ENCODE results near the gene PPP2R3A.
A peak's percentile ranks its signal among the peaks of the same experiment; 100 is the strongest.
"Not testable (repeated sequence)": the region's sequence is repeated elsewhere in the genome, so short reads cannot be mapped to it uniquely, and the experiment has no call there.

Gene PPP2R3A

DNA sequence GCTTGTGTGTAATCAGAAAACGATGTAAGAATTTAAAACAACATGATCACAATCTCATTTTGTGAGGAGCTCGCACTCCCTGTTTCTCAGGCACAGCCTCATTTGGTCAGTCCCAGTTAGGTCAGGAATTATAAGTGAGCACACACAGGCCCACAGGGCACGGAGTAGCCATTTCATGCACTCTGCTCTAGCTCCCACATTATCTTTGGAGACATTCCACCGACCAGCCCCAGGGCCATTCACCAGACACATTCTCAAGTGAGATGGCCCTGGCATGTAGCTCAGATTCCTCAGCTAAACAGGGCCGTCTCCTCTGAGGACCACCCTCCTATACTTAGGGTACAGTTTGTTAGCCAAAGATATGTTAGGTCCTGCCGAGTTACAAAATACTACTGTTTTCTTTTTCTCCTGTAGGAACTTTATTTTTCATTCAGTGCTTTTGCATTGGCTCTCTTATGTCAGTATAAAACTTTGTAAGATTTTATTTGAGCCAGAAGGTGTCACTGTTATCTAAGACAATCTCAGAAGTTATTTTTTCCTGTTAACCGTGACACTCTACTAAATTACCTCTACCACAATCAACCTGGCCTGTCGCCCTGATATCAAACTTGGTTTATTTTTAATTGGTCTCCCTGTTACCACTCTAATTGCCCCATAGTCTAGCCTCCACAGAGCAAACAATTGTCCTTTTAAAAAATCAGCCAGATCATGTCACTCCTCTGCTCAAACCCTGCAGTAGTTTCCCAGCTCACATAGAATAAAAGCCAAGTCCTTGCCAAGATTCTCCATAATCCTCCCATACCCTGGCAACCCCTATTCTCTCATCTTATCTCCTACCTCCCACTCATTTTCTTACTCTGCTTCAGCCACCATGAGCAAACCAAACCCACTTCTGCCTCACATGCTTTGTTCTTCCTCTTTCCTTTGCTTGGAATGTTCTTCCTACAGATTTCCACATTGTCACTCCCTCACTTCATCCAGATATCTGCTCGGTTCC is 105.7 kb downstream of the PPP2R3A start:
- Mint-ChIP-seq H3K4me3 (no peak overlapping the region), H3K36me3 (no peaks in the 10 kb centered on the region), H3K27ac (no peak overlapping the region), H3K27me3 (peaks cover 4% of the 10 kb centered on the region), H3K9me3 (no peaks in the 10 kb centered on the region), H3K4me1 (peaks cover 2% of the 10 kb centered on the region)
- no peak for DNase-seq
- CTCF ChIA-PET: interaction anchor here (0.7 to 3.5 kb wide), 9 partner anchors 8 to 1875 kb away, joined by 3 to 16 read pairs (median 3); partner anchors contain the start of gene STAG1

DNA sequence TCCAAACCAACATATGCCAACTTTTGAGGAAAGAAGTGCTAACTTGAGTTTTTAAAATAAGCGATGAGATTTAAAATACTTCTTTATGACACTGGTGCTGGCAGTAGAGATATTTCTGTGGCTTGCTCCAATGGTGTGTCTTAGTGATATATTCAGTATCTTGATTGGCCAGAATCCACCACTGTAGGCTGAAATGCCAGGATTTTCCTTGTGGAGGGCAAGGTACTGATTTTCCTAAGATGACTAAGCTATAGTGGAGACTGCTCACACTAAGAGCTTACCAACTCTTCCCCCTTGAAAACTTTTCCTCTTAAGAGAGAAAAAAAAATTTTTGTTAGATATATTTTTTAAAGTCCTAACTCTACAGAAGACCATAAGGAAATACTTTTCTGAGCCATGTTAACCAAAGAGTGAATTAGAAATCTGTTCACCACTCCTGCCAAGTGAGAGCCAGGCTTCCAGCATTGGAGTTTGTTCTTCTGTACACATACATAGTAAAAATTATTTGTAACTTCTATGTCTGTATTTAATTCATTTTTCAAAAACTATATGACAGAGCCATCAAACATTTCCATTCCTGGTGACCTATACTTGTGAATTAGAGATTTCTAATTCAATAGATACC is 109.1 kb downstream of the PPP2R3A start:
- peaks cover 2% of the 10 kb centered on the region for H3K4me1 Mint-ChIP-seq
- no peak overlapping the region for H3K27ac Mint-ChIP-seq
- H3K9me3 Mint-ChIP-seq: no peaks in the 10 kb centered on the region
- DNase-seq: no peak
- CTCF ChIA-PET: interaction anchor here (0.6 to 5.7 kb wide), 6 partner anchors 9 to 958 kb away, joined by 3 to 40 read pairs (median 4); partner anchors contain the start of gene STAG1
- H3K36me3 Mint-ChIP-seq: no peaks in the 10 kb centered on the region
- H3K4me3 Mint-ChIP-seq: no peak overlapping the region
- no peaks in the 10 kb centered on the region for H3K27me3 Mint-ChIP-seq

DNA sequence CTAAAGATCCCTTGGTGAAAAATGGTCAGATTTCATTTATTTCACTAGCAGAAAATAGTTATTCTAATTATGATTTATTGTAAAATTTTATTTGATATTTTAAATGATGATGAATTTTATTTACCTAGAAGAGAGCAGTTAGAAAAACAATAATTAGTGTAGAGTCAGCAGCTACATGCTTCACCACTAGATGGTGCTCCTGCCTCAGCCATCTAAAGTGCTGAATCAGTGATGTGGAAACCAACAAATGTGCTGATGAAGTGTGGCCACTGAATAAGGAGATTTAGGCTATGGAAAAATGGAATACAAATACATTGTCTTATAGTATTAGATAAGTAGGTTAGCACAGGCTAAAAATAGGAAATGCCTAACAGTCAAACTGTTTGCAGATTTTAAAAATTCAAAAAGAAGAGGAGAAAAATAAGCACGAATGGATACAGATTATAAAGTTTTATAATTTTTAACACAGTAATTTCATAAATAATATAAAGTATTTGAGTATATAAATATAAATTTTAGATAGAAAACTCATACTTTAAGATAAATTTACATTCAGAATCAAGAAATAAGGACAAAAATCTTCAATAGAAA is 109.8 kb downstream of the PPP2R3A start:
- Mint-ChIP-seq H3K4me3 (no peak overlapping the region), H3K27ac (no peak overlapping the region), H3K4me1 (peaks cover 2% of the 10 kb centered on the region), H3K9me3 (no peaks in the 10 kb centered on the region), H3K27me3 (no peaks in the 10 kb centered on the region), H3K36me3 (no peaks in the 10 kb centered on the region)
- CTCF ChIA-PET: interaction anchor here (0.6 to 5.7 kb wide), 7 partner anchors 9 to 957 kb away, joined by 3 to 40 read pairs (median 3); partner anchors contain the start of gene STAG1
- peak; percentile 83 for DNase-seq

DNA sequence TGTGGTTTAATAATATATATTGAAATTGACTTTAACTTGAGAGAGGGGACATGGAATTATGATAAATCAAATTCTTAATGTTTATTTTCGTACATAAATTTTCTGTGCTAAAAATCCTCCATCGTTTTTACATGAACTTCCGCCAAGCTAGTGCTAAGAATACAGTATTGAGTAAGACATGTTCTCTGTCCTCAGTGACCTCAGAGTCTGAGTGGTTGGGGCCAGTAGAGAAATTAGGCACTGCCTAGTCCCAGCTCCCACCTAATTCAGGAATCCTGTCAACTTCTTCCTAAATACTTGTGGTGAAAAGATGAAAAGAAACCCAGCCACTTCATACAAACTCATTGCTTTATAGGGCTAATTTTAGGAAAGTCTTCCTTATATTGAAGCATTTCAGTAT is 110.3 kb downstream of the PPP2R3A start:
- CTCF ChIA-PET: interaction anchor here (0.7 to 5.7 kb wide), 3 partner anchors 117 to 938 kb away, joined by 3 to 40 read pairs (median 40); partner anchors contain the start of gene STAG1
- H3K4me3 Mint-ChIP-seq: no peak overlapping the region
- H3K27ac Mint-ChIP-seq: no peak overlapping the region
- no peaks in the 10 kb centered on the region for H3K27me3 Mint-ChIP-seq
- no peak for DNase-seq
- peaks cover 2% of the 10 kb centered on the region for H3K4me1 Mint-ChIP-seq
- H3K9me3 Mint-ChIP-seq: no peaks in the 10 kb centered on the region
- no peaks in the 10 kb centered on the region for H3K36me3 Mint-ChIP-seq

DNA sequence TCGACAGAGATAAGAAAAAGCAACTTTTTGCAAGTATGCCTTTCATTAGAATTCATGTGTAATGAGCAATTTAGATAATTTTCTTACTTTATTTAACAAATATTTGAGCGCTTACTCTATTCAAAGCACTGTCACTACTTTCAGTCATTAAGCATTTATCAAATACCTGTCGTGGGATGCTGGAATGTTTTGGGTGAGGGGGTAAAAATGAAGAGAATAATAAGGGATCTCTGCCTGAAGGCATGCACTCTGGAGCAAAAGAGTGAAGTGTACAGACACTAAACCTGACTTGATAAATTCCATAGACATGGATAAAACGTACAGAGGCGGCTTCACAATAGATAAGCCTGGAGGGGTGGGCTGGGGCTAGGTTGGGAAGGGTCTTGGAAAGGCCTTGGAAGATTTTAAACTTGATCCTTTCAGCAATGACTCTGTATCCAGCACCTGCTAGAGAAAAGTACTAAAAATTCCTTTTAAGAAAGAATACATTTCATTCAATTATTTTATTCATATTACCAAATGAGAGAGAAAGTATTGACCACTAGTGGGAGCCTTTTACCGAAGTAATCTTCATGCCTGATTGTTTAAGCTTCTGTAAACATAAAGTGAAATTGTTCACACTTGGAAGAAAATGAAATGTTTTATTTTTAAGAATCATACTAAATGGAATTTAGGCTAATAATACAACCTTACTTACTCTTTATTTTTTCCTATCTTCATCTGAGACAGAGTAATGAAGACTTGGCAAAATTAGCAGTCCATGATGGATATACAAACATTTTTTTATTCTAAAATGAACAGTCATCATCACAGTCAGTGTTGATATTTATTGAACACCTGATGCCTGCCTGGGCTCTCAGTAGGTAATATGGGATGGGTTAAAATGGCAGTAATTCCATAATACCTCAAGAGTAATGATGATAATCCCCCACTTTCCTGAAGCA is 113.2 kb downstream of the PPP2R3A start:
- Mint-ChIP-seq H3K4me3 (no peak overlapping the region), H3K9me3 (no peaks in the 10 kb centered on the region), H3K36me3 (no peaks in the 10 kb centered on the region), H3K4me1 (no peaks in the 10 kb centered on the region), H3K27ac (no peak overlapping the region), H3K27me3 (no peaks in the 10 kb centered on the region)
- DNase-seq: no peak
- CTCF ChIA-PET: interaction anchor here (0.7 to 5.7 kb wide), 10 partner anchors 8 to 936 kb away, joined by 3 to 40 read pairs (median 4); partner anchors contain the start of gene STAG1

DNA sequence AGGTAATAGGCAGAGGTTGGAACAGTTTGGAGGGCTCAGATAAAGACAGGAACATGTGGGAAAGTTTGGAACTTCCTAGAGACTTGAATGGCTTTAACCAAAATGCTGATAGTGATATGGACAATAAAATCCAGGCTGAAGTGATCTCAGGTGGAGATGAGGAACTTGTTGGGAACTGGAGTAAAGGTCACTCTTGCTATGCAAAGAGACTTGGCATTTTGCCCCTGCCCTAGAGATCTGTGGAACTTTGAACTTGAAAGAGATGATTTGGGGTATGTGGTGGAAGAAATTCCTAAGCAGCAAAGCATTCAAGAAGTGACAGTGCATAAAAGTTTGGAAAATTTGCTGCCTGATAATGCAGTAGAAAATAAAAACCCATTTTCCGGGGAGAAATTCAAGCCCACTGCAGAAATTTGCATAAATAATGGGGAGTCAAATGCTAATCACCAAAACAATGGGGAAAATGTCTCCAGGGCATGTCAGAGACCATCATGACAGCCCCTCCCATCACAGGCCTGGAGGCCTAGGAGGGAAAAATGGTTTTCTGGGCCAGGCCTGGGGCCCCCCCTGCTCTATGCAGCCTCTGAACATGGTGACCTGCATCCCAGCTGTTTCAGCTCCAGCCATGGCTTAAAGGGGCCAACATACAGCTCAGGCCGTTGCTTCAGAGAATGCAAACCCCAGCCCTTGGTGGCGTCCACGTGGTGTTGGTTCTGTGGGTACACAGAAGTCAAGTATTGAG is 118.3 kb downstream of the PPP2R3A start:
- DNase-seq, H3K27ac Mint-ChIP-seq, H3K4me1 Mint-ChIP-seq, H3K4me3 Mint-ChIP-seq, H3K36me3 Mint-ChIP-seq, H3K27me3 Mint-ChIP-seq, CTCF ChIA-PET: not testable (repeated sequence)
- H3K9me3 Mint-ChIP-seq: peaks cover 12% of the 10 kb centered on the region

DNA sequence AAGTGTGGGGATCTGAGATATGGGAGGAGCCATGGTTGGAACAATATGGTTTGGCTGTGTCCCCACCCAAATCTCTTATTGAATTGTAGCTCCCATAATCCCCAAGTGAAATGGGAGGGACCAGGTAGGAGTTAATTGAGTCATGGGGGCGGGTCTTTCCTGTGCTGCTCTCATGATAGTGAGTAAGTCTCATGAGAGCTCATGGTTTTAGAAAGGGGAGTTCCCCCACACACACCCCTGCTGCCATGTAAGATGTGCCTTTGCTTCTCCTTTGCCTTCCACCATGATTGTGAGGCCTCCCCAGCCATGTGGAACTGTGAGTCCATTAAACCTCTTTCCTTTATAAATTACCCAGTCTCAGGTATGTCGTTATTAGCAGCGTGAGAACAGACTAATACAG is 119.5 kb downstream of the PPP2R3A start:
- CTCF ChIA-PET: interaction anchor here (2.1 kb wide), 1 partner anchor 667 kb away, joined by 7 read pairs; the partner anchor contains the start of gene STAG1
- not testable (repeated sequence) for H3K4me1 Mint-ChIP-seq, H3K36me3 Mint-ChIP-seq, H3K27ac Mint-ChIP-seq, H3K27me3 Mint-ChIP-seq, DNase-seq, H3K4me3 Mint-ChIP-seq
- H3K9me3 Mint-ChIP-seq: peaks cover 12% of the 10 kb centered on the region

DNA sequence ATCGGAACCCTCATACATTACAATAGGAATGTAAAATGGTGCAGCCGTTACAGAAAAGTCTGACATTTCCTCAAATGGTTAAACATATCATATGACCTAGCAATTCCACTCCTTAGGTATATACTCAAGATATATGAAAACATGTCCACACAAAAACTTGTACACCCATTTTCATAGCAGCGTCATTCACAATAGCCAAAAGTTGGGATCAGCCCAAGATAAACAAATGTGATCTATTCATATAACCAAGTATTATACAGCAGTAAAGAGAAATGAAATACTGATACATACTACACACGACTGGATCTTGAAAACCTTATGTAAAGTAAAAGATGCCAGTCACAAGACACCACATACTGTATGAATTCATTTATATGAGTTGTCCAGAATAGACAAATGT is 128.2 kb downstream of the PPP2R3A start:
- Mint-ChIP-seq H3K27ac (no peak overlapping the region), H3K27me3 (peaks cover 4% of the 10 kb centered on the region), H3K4me1 (peaks cover under 1% of the 10 kb centered on the region), H3K9me3 (no peaks in the 10 kb centered on the region), H3K4me3 (no peak overlapping the region), H3K36me3 (no peaks in the 10 kb centered on the region)
- CTCF ChIA-PET: no interaction called here
- no peak for DNase-seq

DNA sequence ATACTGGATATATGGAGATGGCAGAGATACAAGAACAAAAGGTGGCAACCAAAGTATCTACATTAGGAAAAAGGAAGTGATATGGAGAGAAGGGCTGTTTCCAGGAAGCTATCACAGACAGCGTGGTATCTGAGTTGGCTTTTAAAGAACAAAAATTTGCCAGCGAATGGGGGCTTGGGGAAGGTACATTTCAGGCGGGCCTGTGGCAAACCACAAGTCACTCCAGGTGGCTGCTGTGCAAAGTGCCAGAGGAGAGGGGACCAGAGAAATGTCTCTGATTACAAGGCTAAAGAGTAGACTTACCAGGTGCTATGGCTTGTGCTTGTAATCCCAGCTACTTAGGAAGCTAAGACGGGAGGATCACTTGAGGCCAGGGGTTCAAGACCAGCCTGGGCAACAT is 139.5 kb downstream of the PPP2R3A start:
- Mint-ChIP-seq H3K9me3 (no peaks in the 10 kb centered on the region), H3K27me3 (no peaks in the 10 kb centered on the region), H3K4me3 (no peak overlapping the region), H3K36me3 (no peaks in the 10 kb centered on the region), H3K27ac (no peak overlapping the region), H3K4me1 (peaks cover 19% of the 10 kb centered on the region)
- no peak for DNase-seq
- CTCF ChIA-PET: no interaction called here

DNA sequence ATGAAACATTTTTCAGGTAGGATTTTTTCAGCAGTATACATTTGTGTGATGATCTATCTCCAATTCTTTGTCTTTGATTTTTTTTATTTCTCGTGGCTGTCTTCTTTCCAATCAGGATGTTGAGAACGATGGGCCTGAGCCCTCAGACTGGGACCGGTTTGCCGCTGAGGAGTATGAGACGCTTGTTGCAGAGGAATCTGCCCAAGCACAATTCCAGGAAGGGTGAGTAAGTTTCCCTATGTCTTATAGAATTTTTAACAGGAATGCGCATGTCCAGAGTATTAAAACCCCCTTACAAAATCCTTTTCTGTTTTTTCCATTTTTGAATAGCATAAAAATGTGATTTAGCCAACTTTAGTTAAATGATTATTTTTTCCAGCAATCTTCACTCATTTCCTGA is 140.6 kb downstream of the PPP2R3A start:
- H3K4me1 Mint-ChIP-seq: peaks cover 19% of the 10 kb centered on the region
- CTCF ChIA-PET: no interaction called here
- H3K9me3 Mint-ChIP-seq: no peaks in the 10 kb centered on the region
- H3K27ac Mint-ChIP-seq: no peak overlapping the region
- no peaks in the 10 kb centered on the region for H3K36me3 Mint-ChIP-seq
- H3K4me3 Mint-ChIP-seq: no peak overlapping the region
- no peak for DNase-seq
- H3K27me3 Mint-ChIP-seq: no peaks in the 10 kb centered on the region

DNA sequence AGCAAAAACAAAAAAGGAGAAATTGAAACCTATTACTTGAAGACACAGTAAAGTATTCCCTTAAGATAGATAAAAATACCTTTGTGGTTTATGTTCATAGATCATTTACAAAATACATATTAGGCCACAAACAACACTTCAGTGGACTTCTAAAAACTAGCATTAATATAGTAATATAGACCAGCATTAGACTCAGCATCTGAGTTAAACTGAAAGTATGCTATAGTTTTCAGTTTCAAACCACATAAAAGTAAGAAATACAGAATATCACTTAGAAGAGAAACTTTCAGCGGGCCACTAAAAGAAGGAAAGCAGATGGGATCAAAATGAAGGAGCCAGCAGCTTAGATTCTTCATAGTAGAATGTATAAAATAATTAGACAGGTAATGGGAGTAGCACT is 144.0 kb downstream of the PPP2R3A start:
- Mint-ChIP-seq H3K27ac (no peak overlapping the region), H3K4me3 (no peak overlapping the region), H3K27me3 (peaks cover 11% of the 10 kb centered on the region), H3K36me3 (no peaks in the 10 kb centered on the region), H3K9me3 (no peaks in the 10 kb centered on the region), H3K4me1 (peaks cover 19% of the 10 kb centered on the region)
- CTCF ChIA-PET: interaction anchor here (1.0 kb wide), 1 partner anchor 18 kb away, joined by 3 read pairs; no protein-coding TSS in a partner anchor
- DNase-seq: no peak

DNA sequence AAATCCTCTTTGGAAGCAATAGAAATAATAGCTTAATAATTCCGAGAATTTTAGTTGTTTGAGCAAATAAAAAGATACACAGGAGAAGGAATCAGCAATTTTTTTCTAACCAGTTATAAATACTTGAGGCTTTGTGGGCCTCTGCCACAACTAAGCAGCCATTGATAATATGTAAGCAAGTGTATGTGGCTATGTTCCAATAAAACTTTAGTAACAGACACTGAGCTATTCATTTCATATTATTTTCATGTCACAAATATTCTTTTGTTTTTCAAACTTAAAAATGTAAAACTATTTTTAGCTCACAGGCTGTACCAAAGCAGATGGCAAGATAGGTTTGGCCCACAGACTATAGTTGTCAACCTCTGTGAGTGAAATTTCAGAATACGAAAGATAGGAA is 145.0 kb downstream of the PPP2R3A start:
- DNase-seq: no peak
- CTCF ChIA-PET: interaction anchor here (1.0 kb wide), 2 partner anchors 10 to 19 kb away, joined by 3 read pairs; no protein-coding TSS in a partner anchor
- H3K27ac Mint-ChIP-seq: no peak overlapping the region
- H3K9me3 Mint-ChIP-seq: no peaks in the 10 kb centered on the region
- peaks cover 16% of the 10 kb centered on the region for H3K27me3 Mint-ChIP-seq
- H3K4me3 Mint-ChIP-seq: no peak overlapping the region
- H3K36me3 Mint-ChIP-seq: no peaks in the 10 kb centered on the region
- peaks cover 15% of the 10 kb centered on the region for H3K4me1 Mint-ChIP-seq

DNA sequence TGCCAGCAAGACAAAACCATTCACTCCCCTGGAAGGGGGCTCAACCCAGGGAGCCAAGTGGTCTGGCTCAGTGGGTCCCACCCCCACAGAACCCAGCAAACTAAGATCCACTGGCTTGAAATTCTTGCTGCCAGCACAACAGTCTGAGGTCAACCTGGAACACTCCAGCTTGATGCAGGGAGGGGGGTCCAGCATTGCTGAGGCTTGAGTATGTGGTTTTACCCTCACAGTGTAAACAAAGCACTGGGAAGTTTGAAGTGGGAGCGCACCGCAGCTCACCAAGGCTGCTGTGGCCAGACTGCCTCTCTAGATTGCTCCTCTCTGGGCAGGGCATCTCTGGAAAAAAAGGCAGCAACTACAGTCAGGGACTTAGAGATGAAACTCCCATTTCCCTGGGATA is 148.9 kb downstream of the PPP2R3A start:
- Mint-ChIP-seq H3K27ac (no peak overlapping the region), H3K4me1 (peaks cover 7% of the 10 kb centered on the region), H3K4me3 (no peak overlapping the region), H3K27me3 (peaks cover 16% of the 10 kb centered on the region), H3K9me3 (peaks cover 5% of the 10 kb centered on the region), H3K36me3 (no peaks in the 10 kb centered on the region)
- no peak for DNase-seq
- CTCF ChIA-PET: no interaction called here
